ENCODE data around the gene FAM53B.

- TF ChIP-seq CTCF (IDR thresholded peaks at IDR 0.05) = no peak
- no peak for TF ChIP-seq POLR2AphosphoS5 (IDR thresholded peaks at IDR 0.05)
- TF ChIP-seq POLR2A (IDR thresholded peaks at IDR 0.05; ENCODE audit: low read depth) = no peak
- no peak for TF ChIP-seq EP300 (IDR thresholded peaks at IDR 0.05)
Measured at GRCh38 chr10:124607693-124608092, 136.5 kb downstream of the FAM53B start.

All from esophagus muscularis mucosa (tissue), 4 donors.